ENCODE data around the gene FAM193A.
"Not testable (repeated sequence)": the region's sequence is repeated elsewhere in the genome, so short reads cannot be mapped to it uniquely, and the experiment has no call there.

Gene FAM193A

GRCh38 chr4:2725380-2725779 lies 188.9 kb downstream of the FAM193A start:
- DNase-seq (ENCODE audit: low read depth in 2 of 2) = no peak

- DNase-seq (ENCODE audit: low read depth in 2 of 2) = not testable (repeated sequence)
These were observed 190.4 kb downstream of the FAM193A start for GRCh38 chr4:2726881-2727280.

GRCh38 chr4:2728221-2728620 lies 191.8 kb downstream of the FAM193A start:
- no peak for DNase-seq (ENCODE audit: low read depth in 2 of 2)

GRCh38 chr4:2728806-2729532 lies 192.5 kb downstream of the FAM193A start:
- no peak for DNase-seq (ENCODE audit: low read depth in 2 of 2)

- DNase-seq (ENCODE audit: low read depth in 2 of 2) = no peak
These were observed 193.1 kb downstream of the FAM193A start for GRCh38 chr4:2729533-2729875.

- DNase-seq (ENCODE audit: low read depth in 2 of 2) = no peak
These were observed 195.5 kb downstream of the FAM193A start for GRCh38 chr4:2731907-2732317.

GRCh38 chr4:2732526-2732925 lies 196.1 kb downstream of the FAM193A start:
- no peak for DNase-seq (ENCODE audit: low read depth in 2 of 2)

- no peak for DNase-seq (ENCODE audit: low read depth in 2 of 2)
These were observed 196.8 kb downstream of the FAM193A start for GRCh38 chr4:2733001-2733843.

GRCh38 chr4:2733844-2734574 lies 197.6 kb downstream of the FAM193A start:
- DNase-seq (ENCODE audit: low read depth in 2 of 2) = no peak

GRCh38 chr4:2734612-2735011 lies 198.2 kb downstream of the FAM193A start:
- no peak for DNase-seq (ENCODE audit: low read depth in 2 of 2)

- no peak for DNase-seq (ENCODE audit: low read depth in 2 of 2)
These were observed 199.4 kb downstream of the FAM193A start for GRCh38 chr4:2735869-2736268.

GRCh38 chr4:2738296-2738695 lies 201.8 kb downstream of the FAM193A start:
- not testable (repeated sequence) for DNase-seq (ENCODE audit: low read depth in 2 of 2)

GRCh38 chr4:2741626-2742025 lies 205.2 kb downstream of the FAM193A start:
- DNase-seq (ENCODE audit: low read depth in 2 of 2) = no peak

GRCh38 chr4:2742081-2742822 lies 205.8 kb downstream of the FAM193A start:
- no peak for DNase-seq (ENCODE audit: low read depth in 2 of 2)

- DNase-seq (ENCODE audit: low read depth in 2 of 2) = no peak
These were observed 206.5 kb downstream of the FAM193A start for GRCh38 chr4:2742823-2743517.

- no peak for DNase-seq (ENCODE audit: low read depth in 2 of 2)
These were observed 207.3 kb downstream of the FAM193A start for GRCh38 chr4:2743518-2744445.

GRCh38 chr4:2744576-2745270 lies 208.3 kb downstream of the FAM193A start:
- no peak for DNase-seq (ENCODE audit: low read depth in 2 of 2)

GRCh38 chr4:2745516-2745915 lies 209.1 kb downstream of the FAM193A start:
- DNase-seq (ENCODE audit: low read depth in 2 of 2) = no peak
